HUES64 (cell line): Measurements from ENCODE around the gene TCEAL5. TPM values are rescaled to one million over a fixed set of nuclear protein-coding genes. Genes with fewer than 3 reads are reported as not detected.
A peak's percentile ranks its signal among the peaks of the same experiment; 100 is the strongest.
"Not testable (repeated sequence)": the region's sequence is repeated elsewhere in the genome, so short reads cannot be mapped to it uniquely, and the experiment has no call there.

ENCODE experiments used
- H3K27ac ChIP-seq: 2 replicates; pipeline ENCODE4 v1.7.0; 2013; ENCODE audit warnings: low read depth, low read length, inconsistent platforms
- H3K27me3 ChIP-seq: 2 replicates; pipeline ENCODE4 v1.6.1; 2013; ENCODE audit warnings: mild to moderate bottlenecking, low read length; ENCODE audit not compliant: insufficient read depth
- H3K36me3 ChIP-seq: 2 replicates; pipeline ENCODE4 v1.6.1; 2013; ENCODE audit warnings: mild to moderate bottlenecking, low read length; ENCODE audit not compliant: insufficient read depth
- H3K4me1 ChIP-seq: 2 replicates; pipeline ENCODE4 v1.6.1; 2013; ENCODE audit warnings: mild to moderate bottlenecking, low read length, moderate library complexity; ENCODE audit not compliant: insufficient read depth
- H3K4me3 ChIP-seq: 2 replicates; pipeline ENCODE4 v1.5.1; 2013; ENCODE audit warnings: mild to moderate bottlenecking, low read length, moderate library complexity
- H3K9ac ChIP-seq: 2 replicates; pipeline ENCODE4 v1.6.1; 2013; ENCODE audit warnings: mild to moderate bottlenecking, low read depth, low read length
- H3K9me3 ChIP-seq: 2 replicates; pipeline ENCODE4 v1.6.1; 2013; ENCODE audit warnings: low read depth, low read length; ENCODE audit not compliant: insufficient read depth
- WGBS: fragments of 150-250, 120-280 bp; methylation state at CpG from one replicate; pipeline ENCODE4 v1.1.7; 2013; ENCODE audit warnings: missing lambda C conversion rate; 5-methylcytosine and 5-hydroxymethylcytosine counted together
- polyA plus RNA-seq, 2 experiments: library from polyadenylated mRNA; stranded (reverse); fragments of 50-300 nt; gene quantifications; one replicate each; pipeline ENCODE4 v1.2.3, GENCODE V29; 2013

TCEAL5 gene
- polyA plus RNA-seq (2013, experiment 1 of 2) = not detected
- polyA plus RNA-seq (2013, experiment 2 of 2) = not detected

GRCh38 chrX:103276581-103277002 is at the start of gene TCEAL5:
TCEAL5 (minus strand) TSS chrX:103276750; CDS start chrX:103274563, 2,187 bp downstream.
- 90% methylated on average over 17 of the region's 17 CpGs for WGBS
- Histone ChIP-seq H3K9me3 (no peaks in the 10 kb centered on the region), H3K4me1 (no peaks in the 10 kb centered on the region), H3K36me3 (no peaks in the 10 kb centered on the region), H3K27ac (no peak within 1 kb of the TSS), H3K9ac (no peak within 1 kb of the TSS), H3K4me3 (no peak within 1 kb of the TSS), H3K27me3 (no peaks in the 10 kb centered on the region)

- H3K4me1 ChIP-seq = no peaks in the 10 kb centered on the region
- no peaks in the 10 kb centered on the region for H3K9me3 ChIP-seq
- H3K9ac ChIP-seq = no peak overlapping the region
- H3K4me3 ChIP-seq = peak overlapping the region; percentile 85
- 91% methylated on average over 3 of the region's 3 CpGs for WGBS
- H3K27me3 ChIP-seq = no peaks in the 10 kb centered on the region
- H3K27ac ChIP-seq = no peak overlapping the region; the same call in 1 of the 2 replicates
- H3K36me3 ChIP-seq = no peaks in the 10 kb centered on the region
Measured at GRCh38 chrX:103311399-103311780, 34.8 kb upstream of the TCEAL5 start.

- peak within 1 kb of the TSS; percentile 78; the same call in 1 of the 2 replicates for H3K27ac ChIP-seq
- peak within 1 kb of the TSS; percentile 85 for H3K4me3 ChIP-seq
- no peaks in the 10 kb centered on the region for H3K4me1 ChIP-seq
- under 1% methylated on average over 51 of the region's 52 CpGs for WGBS
- H3K36me3 ChIP-seq = no peaks in the 10 kb centered on the region
- no peaks in the 10 kb centered on the region for H3K27me3 ChIP-seq
- H3K9me3 ChIP-seq = no peaks in the 10 kb centered on the region
- H3K9ac ChIP-seq = peak within 1 kb of the TSS; percentile 76
Measured at GRCh38 chrX:103310555-103311398, 34.2 kb upstream of the TCEAL5 start, which contains the start of gene BEX2. BEX2 (minus strand) TSS chrX:103310990; CDS start chrX:103309976, 1,014 bp downstream.

- no peaks in the 10 kb centered on the region for H3K36me3 ChIP-seq
- no peak overlapping the region; the same call in 1 of the 2 replicates for H3K27ac ChIP-seq
- H3K9ac ChIP-seq = peak overlapping the region; percentile 76
- peak overlapping the region; percentile 85 for H3K4me3 ChIP-seq
- no peaks in the 10 kb centered on the region for H3K4me1 ChIP-seq
- WGBS = 18% methylated on average over 24 of the region's 32 CpGs
- H3K9me3 ChIP-seq = no peaks in the 10 kb centered on the region
- no peaks in the 10 kb centered on the region for H3K27me3 ChIP-seq
Measured at GRCh38 chrX:103309860-103310554, 33.5 kb upstream of the TCEAL5 start.

GRCh38 chrX:103305666-103306065 is 29.1 kb upstream of the TCEAL5 start:
- H3K27ac ChIP-seq, H3K9me3 ChIP-seq, H3K4me1 ChIP-seq, H3K27me3 ChIP-seq, H3K4me3 ChIP-seq, H3K36me3 ChIP-seq, H3K9ac ChIP-seq: not testable (repeated sequence)
- 96% methylated on average over 4 of the region's 4 CpGs for WGBS

- no peak overlapping the region for H3K4me3 ChIP-seq
- H3K4me1 ChIP-seq = no peaks in the 10 kb centered on the region
- H3K36me3 ChIP-seq = no peaks in the 10 kb centered on the region
- H3K27me3 ChIP-seq = no peaks in the 10 kb centered on the region
- H3K9me3 ChIP-seq = no peaks in the 10 kb centered on the region
- no peak overlapping the region for H3K9ac ChIP-seq
- no peak overlapping the region for H3K27ac ChIP-seq
Measured at GRCh38 chrX:103304705-103305104, 28.2 kb upstream of the TCEAL5 start.

- H3K36me3 ChIP-seq = no peaks in the 10 kb centered on the region
Measured at GRCh38 chrX:103293118-103293517, 16.6 kb upstream of the TCEAL5 start.

GRCh38 chrX:103279624-103280023 is 3.1 kb upstream of the TCEAL5 start:
- Histone ChIP-seq H3K27me3 (no peaks in the 10 kb centered on the region), H3K36me3 (no peaks in the 10 kb centered on the region), H3K9me3 (no peaks in the 10 kb centered on the region), H3K4me1 (no peaks in the 10 kb centered on the region), H3K9ac (no peak overlapping the region), H3K4me3 (no peak overlapping the region), H3K27ac (no peak overlapping the region)
- no CpG with 5 or more reads among the region's 1 CpG for WGBS

More at GRCh38 chrX:103293118-103293517, 16.6 kb upstream of the TCEAL5 start:
- H3K9me3 ChIP-seq = no peaks in the 10 kb centered on the region
- peaks cover 5% of the 10 kb centered on the region; the same call in 1 of the 2 replicates for H3K27me3 ChIP-seq
- no peak overlapping the region for H3K9ac ChIP-seq
- H3K4me3 ChIP-seq = no peak overlapping the region
- WGBS = 100% methylated on average over 2 of the region's 2 CpGs
- H3K4me1 ChIP-seq = peaks cover 12% of the 10 kb centered on the region; the same call in 1 of the 2 replicates
- no peak overlapping the region for H3K27ac ChIP-seq

- Histone ChIP-seq H3K4me1 (no peaks in the 10 kb centered on the region), H3K36me3 (no peaks in the 10 kb centered on the region), H3K9ac (no peak overlapping the region), H3K4me3 (no peak overlapping the region), H3K27me3 (no peaks in the 10 kb centered on the region), H3K9me3 (no peaks in the 10 kb centered on the region), H3K27ac (no peak overlapping the region)
- WGBS = 86% methylated on average over 21 of the region's 23 CpGs
Measured at GRCh38 chrX:103275947-103276567, 493 bp downstream of the TCEAL5 start.

- Histone ChIP-seq H3K4me3 (no peak overlapping the region), H3K9me3 (no peaks in the 10 kb centered on the region), H3K9ac (no peak overlapping the region), H3K4me1 (no peaks in the 10 kb centered on the region), H3K27me3 (no peaks in the 10 kb centered on the region), H3K27ac (no peak overlapping the region), H3K36me3 (no peaks in the 10 kb centered on the region)
- WGBS = 97% methylated on average over 4 of the region's 4 CpGs
Measured at GRCh38 chrX:103274284-103274683, 2.3 kb downstream of the TCEAL5 start.

- peaks cover 9% of the 10 kb centered on the region for H3K4me1 ChIP-seq
- peaks cover 4% of the 10 kb centered on the region for H3K36me3 ChIP-seq
- no peak overlapping the region for H3K4me3 ChIP-seq
- no peak overlapping the region for H3K27ac ChIP-seq
- no peak overlapping the region for H3K9ac ChIP-seq
- no peaks in the 10 kb centered on the region for H3K9me3 ChIP-seq
- no peaks in the 10 kb centered on the region for H3K27me3 ChIP-seq
Measured at GRCh38 chrX:103258275-103258674, 18.3 kb downstream of the TCEAL5 start.
